Stimulated activated CD8-positive, alpha-beta memory T cell treated with anti-CD3 and anti-CD28 coated beads, Interleukin-15, amount 100 ng/mL, for 48 hours (primary cell): ENCODE results near the gene HTR4.
"Not testable (repeated sequence)": the region's sequence is repeated elsewhere in the genome, so short reads cannot be mapped to it uniquely, and the experiment has no call there.

Experiments
- DNase-seq, 2 donors: peaks; one replicate each; pipeline ENCODE4 v3.0.0-alpha.2; 2020; ENCODE audit warnings: low read depth in 2 of 2

The HTR4 gene

DNA sequence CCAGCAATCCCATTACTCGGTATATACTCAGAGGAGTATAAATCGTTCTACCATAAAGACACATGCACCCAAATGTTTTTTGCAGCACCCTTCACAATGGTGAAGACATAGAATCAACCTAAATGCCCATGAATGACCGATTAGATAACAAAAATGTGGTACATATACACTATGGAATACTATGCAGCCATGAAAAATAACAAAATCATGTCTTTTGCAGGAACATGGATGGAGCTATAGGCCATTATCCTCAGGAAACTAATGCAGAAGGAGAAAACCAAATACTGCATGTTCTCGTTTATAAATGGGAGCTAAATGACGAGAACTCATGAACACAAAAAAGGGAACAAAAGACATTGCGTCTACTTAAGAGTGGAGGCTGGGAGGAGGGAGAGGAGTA, 114.5 kb downstream of the HTR4 start:
- DNase-seq = no peak

GRCh38 chr5:148535190-148535589, 119.1 kb downstream of the HTR4 start:
- no peak for DNase-seq

DNA sequence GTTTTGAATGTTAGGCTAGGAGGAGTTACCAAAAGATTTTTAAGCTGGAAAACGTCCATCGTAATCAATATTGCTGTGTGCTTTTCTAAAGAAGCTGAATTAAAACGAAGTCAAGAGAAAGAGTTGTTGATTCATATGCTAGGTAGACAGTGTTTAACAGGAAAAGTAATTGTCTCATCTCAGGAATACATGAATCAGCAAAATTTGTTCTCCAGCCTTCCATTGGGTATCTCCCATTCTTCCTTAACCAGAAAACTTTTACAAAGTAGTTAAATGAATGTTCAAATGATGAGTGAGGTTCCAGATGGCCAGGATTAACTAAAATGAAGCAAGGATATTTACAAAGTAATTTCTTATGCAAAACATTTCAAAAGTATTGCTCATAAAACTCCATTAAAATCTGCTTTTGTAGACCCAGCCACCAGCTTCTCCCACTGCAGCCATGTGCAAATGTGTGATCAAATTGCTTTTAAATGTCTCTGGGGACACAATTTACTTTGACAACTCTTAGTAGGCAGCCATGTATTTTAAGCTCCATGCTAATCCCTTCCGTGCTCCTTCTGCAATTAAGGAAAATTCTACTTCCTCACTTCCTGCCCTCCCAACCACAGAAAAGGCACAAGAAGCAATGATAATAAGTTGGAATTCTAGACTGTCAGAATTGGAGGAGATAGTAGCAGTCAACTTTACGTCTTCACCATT, 121.2 kb downstream of the HTR4 start:
- DNase-seq = no peak

- DNase-seq = not testable (repeated sequence)
Measured at GRCh38 chr5:148529450-148529849, 124.9 kb downstream of the HTR4 start.

DNA sequence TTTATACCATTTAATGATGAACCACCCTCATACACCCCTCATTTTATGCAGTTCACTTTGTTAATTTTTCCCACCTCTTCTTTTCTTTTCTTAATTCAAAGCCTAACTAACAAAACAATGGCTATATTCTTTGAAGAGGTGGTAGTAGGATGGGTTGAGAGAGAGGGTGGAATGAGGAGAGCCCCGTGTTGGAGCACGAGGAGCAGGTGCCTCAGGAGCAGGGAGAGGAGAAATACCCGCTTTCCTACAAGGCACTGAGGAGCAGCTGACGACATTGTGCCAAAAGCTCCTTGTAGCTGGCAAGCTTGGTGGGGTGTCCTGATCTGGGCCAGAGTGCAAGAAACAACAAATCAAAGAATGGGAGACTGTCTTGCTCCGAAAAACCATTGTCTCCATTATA, 129.6 kb downstream of the HTR4 start:
- no peak for DNase-seq

DNA sequence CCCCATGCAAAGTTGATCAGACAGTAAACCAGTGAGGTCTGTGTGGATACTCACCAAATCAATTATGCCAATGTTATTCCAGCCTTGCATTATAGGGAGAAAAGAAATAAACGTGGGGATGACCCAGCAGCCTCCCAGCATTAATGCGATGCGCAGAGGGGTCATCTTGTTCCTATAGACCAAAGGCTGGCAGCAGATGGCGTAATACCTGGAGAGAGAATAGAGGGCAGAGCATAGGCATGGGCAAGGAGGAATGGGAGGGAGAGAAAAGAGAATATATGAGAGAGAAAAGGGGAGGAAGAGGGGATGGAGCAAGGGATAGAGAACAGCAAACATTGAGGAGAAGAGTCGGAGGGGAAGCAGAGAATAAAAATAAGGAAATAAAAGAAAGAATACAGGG, 131.2 kb downstream of the HTR4 start:
- no peak for DNase-seq

GRCh38 chr5:148515460-148515859, 138.9 kb downstream of the HTR4 start:
- no peak for DNase-seq

DNA sequence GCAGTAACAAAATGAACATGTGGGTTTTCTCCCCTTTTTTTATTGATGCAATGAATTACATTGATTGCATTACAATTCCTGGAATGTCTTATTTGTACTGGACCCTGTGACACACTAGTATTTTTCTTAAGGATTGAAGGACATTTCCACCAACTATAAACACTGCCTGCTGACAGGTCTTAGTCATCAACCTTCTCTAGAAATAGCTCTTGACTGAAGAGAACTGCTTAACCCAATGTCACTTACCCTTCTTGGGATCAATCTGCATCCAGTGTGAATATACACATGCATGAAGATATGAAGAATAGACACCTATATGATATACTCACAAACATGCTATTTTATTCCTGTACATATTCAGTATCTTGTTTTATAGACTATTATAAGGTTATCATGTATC, 140.0 kb downstream of the HTR4 start:
- DNase-seq = no peak

- no peak for DNase-seq
Measured at GRCh38 chr5:148512498-148512897, 141.8 kb downstream of the HTR4 start.

GRCh38 chr5:148511810-148512347, 142.4 kb downstream of the HTR4 start:
- no peak for DNase-seq

GRCh38 chr5:148509893-148510292, 144.4 kb downstream of the HTR4 start:
- no peak for DNase-seq

- DNase-seq = no peak
Measured at GRCh38 chr5:148507648-148508047, 146.7 kb downstream of the HTR4 start.

DNA sequence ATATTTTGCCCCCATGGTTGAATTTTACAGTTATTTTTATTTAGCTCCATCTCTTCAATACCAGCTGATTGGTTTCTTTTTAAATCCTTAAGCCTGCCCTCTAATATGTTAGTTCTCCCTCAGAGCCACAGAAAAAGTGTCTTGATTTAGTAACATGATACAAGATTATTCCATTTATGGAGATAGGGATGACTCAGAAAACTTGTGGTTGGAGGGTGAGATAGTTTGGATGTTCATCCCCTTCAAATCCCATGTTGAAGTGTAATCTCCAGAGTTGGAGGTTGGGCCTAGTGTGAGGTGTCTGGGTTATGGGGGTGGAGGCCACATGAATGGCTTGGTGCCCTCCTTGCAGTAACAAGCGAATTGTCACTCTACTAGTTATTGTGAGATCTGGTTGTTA, 154.9 kb downstream of the HTR4 start:
- no peak for DNase-seq

GRCh38 chr5:148497757-148498156, 156.6 kb downstream of the HTR4 start:
- no peak for DNase-seq

DNA sequence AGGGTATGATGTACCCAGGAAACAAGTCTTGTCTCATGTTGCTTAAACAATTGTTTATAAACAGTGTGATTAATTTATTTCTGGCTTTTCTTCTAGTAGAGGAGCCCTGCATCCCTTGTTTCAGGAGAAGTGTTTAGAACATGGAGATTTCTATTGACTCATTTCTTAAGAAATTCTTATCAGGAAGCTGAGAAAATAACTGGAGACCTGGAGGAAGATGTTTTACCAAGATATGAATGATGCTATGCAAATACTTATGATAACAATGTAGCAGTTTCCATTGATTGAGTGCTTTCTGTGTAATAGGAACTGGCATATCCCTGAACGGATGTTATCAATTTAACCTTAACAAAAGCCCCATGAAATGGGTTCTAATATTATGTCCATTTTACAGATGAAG, 162.0 kb downstream of the HTR4 start:
- DNase-seq = no peak

DNA sequence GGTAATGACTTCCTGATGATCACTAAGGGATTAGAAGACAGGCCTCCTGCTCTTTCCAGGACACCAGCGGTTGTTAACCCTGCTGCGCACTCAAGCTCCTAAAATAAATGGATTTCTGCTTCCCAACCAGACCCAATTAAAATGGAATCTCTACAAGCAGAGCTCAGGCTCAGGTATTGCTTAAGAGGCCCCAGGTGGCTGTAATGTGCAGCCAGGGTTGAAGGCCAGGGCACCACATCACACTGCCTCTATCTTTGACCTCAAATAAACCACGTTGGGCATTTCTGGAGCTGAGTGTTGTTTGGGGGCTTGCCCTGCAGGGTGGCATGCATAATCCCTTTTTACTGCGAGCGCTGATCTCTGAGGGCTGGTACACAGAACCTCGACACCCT, 162.5 kb downstream of the HTR4 start:
- DNase-seq = no peak

DNA sequence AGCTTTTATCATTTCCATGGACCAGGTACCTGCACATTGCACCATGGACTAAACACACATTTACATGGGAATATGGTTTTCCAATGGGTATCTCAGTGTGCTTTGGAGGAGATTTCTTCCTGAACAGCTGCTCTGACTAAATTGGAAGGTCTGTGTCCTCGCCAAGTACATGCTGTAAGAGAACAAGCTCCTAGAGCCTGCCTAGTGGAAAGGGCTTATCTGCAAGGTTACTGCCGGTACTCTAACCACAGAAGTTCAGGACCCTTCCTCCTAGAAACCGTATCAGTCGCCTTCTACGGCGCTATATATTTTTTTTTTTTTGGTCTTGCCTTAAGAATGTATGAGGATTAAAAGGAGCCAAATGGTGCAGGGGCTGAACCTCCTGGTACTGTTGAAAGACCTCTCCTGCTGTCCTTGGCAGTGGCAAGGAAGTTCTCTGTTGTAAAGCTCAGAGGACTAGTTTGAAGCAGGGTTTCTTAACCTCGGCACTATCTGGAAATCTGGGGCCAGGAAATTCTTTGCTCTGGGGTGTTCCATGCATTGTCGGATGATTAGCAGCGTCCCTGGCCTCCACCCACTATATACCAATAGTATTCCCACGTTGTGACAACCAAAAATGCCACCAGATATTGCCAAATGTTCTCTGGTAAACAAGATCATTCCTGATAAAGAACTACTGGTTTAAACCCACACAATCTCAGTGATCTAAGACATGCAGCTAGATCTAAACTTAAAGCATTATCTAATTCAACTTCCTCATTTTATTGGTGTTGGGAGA, 163.1 kb downstream of the HTR4 start:
- no peak for DNase-seq

DNA sequence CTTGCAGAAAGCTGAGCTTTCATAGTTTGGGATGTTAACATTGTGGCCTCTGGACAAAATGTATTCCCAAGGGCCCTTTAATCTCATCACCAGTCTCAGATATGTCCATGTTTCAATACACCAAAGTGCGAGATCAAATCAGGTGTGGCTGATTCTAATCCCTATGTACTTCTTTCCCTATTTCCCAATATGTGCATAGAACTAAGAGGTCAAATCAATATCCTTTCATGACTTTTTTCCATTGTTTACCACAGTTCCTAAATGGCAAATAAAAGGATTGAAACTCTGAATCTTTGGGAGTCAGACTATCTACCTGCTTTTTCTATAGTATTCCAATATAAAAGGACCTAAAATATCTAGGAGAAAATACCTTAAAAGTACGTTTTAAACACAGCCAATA, 165.6 kb downstream of the HTR4 start:
- DNase-seq = no peak

DNA sequence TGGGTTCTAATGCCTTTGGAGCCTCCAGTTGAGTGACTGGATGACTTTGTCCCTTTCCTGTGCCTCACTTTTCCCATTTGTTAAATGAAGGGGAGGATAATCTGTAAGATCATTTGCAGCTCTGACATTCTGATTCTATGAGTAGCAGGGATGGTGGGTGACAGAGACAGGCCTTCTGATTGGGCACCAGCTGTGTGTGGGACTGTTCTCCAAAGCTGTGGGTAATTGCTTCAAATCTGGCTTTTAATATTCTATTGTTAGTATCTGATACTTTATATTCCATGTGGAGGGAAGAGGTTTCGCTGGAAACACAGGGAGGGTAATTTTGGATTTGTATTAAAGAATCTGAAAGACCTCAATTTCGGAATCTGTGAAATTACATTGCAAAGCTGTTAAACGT, 167.9 kb downstream of the HTR4 start:
- DNase-seq = no peak

DNA sequence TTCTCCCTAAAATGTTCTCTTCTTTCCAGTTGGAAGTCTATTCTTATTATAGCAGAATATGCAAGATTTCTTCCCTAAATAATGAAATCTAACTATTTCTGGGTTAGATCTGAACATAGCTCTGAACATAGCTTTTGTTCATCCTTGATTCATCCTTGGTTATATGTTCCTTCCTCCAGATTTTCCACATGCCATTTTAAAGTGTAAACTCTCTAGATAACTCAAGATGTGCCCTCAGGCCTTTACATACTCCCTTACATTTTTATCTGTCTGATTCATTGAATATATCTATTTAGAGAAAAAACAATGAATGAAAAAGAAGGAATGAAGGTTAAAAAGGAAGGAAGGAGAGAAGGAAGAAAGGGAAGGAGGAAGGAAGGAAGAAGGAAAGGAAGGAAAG, 169.7 kb downstream of the HTR4 start:
- no peak for DNase-seq

DNA sequence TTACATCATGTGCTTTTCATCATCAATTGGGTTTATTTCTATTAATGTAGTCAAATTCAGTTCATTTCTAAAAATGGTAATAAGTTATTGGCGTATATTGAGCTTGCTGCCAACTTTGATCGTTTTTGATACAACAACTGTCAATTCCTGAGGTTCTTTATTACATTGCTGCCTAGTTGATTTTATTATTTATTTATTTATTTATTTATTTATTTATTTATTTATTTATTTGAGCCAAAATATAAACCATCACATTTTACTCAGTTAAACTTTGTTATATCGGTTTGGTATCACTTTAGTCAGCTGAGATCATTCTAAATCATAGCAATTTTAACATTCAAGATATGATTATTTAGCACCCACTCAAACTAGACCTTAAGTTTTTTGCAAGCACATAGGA, 170.6 kb downstream of the HTR4 start:
- no peak for DNase-seq

GRCh38 chr5:148482697-148483462, 171.4 kb downstream of the HTR4 start:
- peak; percentile 25 to 27 for DNase-seq

GRCh38 chr5:148482196-148482595, 172.1 kb downstream of the HTR4 start:
- DNase-seq = no peak
